ENCODE measurements around the gene BCL2L15. TPM values are rescaled to one million over a fixed set of nuclear protein-coding genes. Genes with fewer than 3 reads are reported as not detected.
A peak's percentile ranks its signal among the peaks of the same experiment; 100 is the strongest.

Gene BCL2L15
- total RNA-seq, 2 experiments from 2014 or later: 1.2 to 1.5 TPM

DNA sequence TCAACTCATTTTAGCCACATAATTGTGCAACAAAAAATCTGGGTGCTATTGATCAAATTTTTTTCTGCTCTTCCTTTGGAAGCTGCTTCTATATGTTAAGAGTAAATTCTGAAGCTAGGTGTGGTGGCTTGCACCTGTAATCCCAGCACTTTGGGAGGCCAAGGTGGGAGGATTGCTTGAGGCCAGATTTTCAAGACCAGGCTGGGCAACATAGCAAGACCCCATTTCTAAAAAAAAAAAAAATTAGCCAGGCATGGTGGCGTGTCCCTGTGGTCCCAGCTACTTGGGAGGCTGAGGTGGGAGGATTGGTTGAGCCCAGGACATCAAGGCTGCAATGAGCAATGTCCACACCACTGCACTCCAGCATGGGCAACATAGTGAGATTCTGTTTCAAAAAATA is 50.8 kb downstream of the BCL2L15 start:
- Histone ChIP-seq H3K27ac (ENCODE audit: low read depth in 1 of 2, low read length in 2 of 2) (no peak overlapping the region), H3K36me3 (ENCODE audit: insufficient read depth, low read length) (peaks cover 41% of the 10 kb centered on the region), H3K27me3 (ENCODE audit: control insufficient read depth in 1 of 2, insufficient read depth in 2 of 2, low read length in 2 of 2) (no peaks in the 10 kb centered on the region), H3K9me3 (ENCODE audit: control insufficient read depth in 1 of 2, insufficient read depth in 1 of 2, low read length in 2 of 2) (no peaks in the 10 kb centered on the region), H3K4me1 (ENCODE audit: insufficient read depth, low read length) (no peaks in the 10 kb centered on the region), H3K4me3 (ENCODE audit: low read length) (no peak overlapping the region)
- no peak for TF ChIP-seq CTCF (IDR thresholded peaks at IDR 0.05)
- CTCF ChIA-PET: interaction anchor here (1.1 to 3.7 kb wide), 6 partner anchors 24 to 93 kb away, joined by 3 to 31 read pairs (median 4); partner anchors contain the start of genes AP4B1, DCLRE1B, HIPK1 and RSBN1
- no peaks in the 10 kb centered on the region for H3K9me3 Mint-ChIP-seq
- no peak overlapping the region for H3K27ac Mint-ChIP-seq
- no peak for ATAC-seq (ENCODE audit: poor library complexity)
- POLR2A ChIA-PET: interaction anchor here (0.6 to 3.3 kb wide), 4 partner anchors 69 to 744 kb away, joined by 3 to 24 read pairs (median 8); partner anchors contain the start of genes AP4B1, DCLRE1B and HIPK1
- no peak for DNase-seq
- H3K27me3 Mint-ChIP-seq: no peaks in the 10 kb centered on the region
- H3K4me3 Mint-ChIP-seq: no peak overlapping the region
- peaks cover 71% of the 10 kb centered on the region for H3K36me3 Mint-ChIP-seq (ENCODE audit: low read depth)
- intact Hi-C loops (cut with DNase I, micrococcal nuclease): loop anchor here (2.0 to 10.0 kb wide), 6 partner anchors 32 to 702 kb away; partner anchors contain the start of gene OLFML3 (in 1 of the 2)
- peaks cover 11% of the 10 kb centered on the region for H3K4me1 Mint-ChIP-seq (ENCODE audit: low read depth)

GRCh38 chr1:113835686-113836290 is 51.6 kb downstream of the BCL2L15 start:
- peak; percentile 86 for TF ChIP-seq CTCF (IDR thresholded peaks at IDR 0.05)
- H3K4me1 Mint-ChIP-seq (ENCODE audit: low read depth): peaks cover 11% of the 10 kb centered on the region
- intact Hi-C loops (cut with DNase I, micrococcal nuclease): loop anchor here (1.0 to 10.0 kb wide), 9 partner anchors 33 to 701 kb away; partner anchors contain the start of genes DCLRE1B (in 2 of the 2), OLFML3 (in 1 of the 2) and PTPN22 (in 1 of the 2)
- ChIA-PET CTCF (interaction anchor here (1.1 to 3.7 kb wide), 8 partner anchors 13 to 447 kb away, joined by 3 to 31 read pairs (median 4); partner anchors contain the start of genes AP4B1, DCLRE1B, HIPK1 and RSBN1), POLR2A (interaction anchor here (0.6 to 3.3 kb wide), 5 partner anchors 23 to 745 kb away, joined by 3 to 24 read pairs (median 4); partner anchors contain the start of genes AP4B1, DCLRE1B, HIPK1 and RSBN1)
- Histone ChIP-seq H3K36me3 (ENCODE audit: insufficient read depth, low read length) (peaks cover 46% of the 10 kb centered on the region), H3K27ac (ENCODE audit: low read depth in 1 of 2, low read length in 2 of 2) (no peak overlapping the region), H3K9me3 (ENCODE audit: control insufficient read depth in 1 of 2, insufficient read depth in 1 of 2, low read length in 2 of 2) (no peaks in the 10 kb centered on the region), H3K4me1 (ENCODE audit: insufficient read depth, low read length) (no peaks in the 10 kb centered on the region), H3K4me3 (ENCODE audit: low read length) (no peak overlapping the region), H3K27me3 (ENCODE audit: control insufficient read depth in 1 of 2, insufficient read depth in 2 of 2, low read length in 2 of 2) (no peaks in the 10 kb centered on the region)
- DNase-seq (peak in 4 of 14 experiments; percentile 48 to 80 (median 74)), ATAC-seq (ENCODE audit: poor library complexity) (peak; percentile 57)
- peaks cover 71% of the 10 kb centered on the region for H3K36me3 Mint-ChIP-seq (ENCODE audit: low read depth)
- no peak overlapping the region for H3K4me3 Mint-ChIP-seq
- H3K27me3 Mint-ChIP-seq: no peaks in the 10 kb centered on the region
- no peaks in the 10 kb centered on the region for H3K9me3 Mint-ChIP-seq
- no peak overlapping the region for H3K27ac Mint-ChIP-seq

- no peaks in the 10 kb centered on the region for H3K9me3 ChIP-seq (ENCODE audit: control insufficient read depth in 1 of 2, insufficient read depth in 1 of 2, low read length in 2 of 2)
- no peaks in the 10 kb centered on the region for H3K9me3 Mint-ChIP-seq
- no peaks in the 10 kb centered on the region for H3K27me3 Mint-ChIP-seq
- H3K4me3 ChIP-seq (ENCODE audit: low read length): no peak overlapping the region
- no peak for DNase-seq
- intact Hi-C loops (cut with DNase I, micrococcal nuclease): loop anchor here (1.0 to 10.0 kb wide), 7 partner anchors 37 to 700 kb away; partner anchors contain the start of genes DCLRE1B (in 2 of the 2), OLFML3 (in 1 of the 2) and PTPN22 (in 1 of the 2)
- no peak overlapping the region for H3K27ac ChIP-seq (ENCODE audit: low read depth in 1 of 2, low read length in 2 of 2)
- ChIA-PET POLR2A (interaction anchor here (0.6 to 3.3 kb wide), 4 partner anchors 22 to 129 kb away, joined by 3 to 24 read pairs (median 8); partner anchors contain the start of genes AP4B1, DCLRE1B, HIPK1 and RSBN1), CTCF (interaction anchor here (1.3 to 3.7 kb wide), 3 partner anchors 12 to 71 kb away, joined by 3 to 31 read pairs (median 4); partner anchors contain the start of genes AP4B1 and DCLRE1B)
- TF ChIP-seq CTCF (IDR thresholded peaks at IDR 0.05): no peak
- H3K36me3 ChIP-seq (ENCODE audit: insufficient read depth, low read length): peaks cover 48% of the 10 kb centered on the region
- H3K4me3 Mint-ChIP-seq: no peak overlapping the region
- peaks cover 11% of the 10 kb centered on the region for H3K4me1 Mint-ChIP-seq (ENCODE audit: low read depth)
- no peak overlapping the region for H3K27ac Mint-ChIP-seq
- H3K36me3 Mint-ChIP-seq (ENCODE audit: low read depth): peaks cover 69% of the 10 kb centered on the region
- no peaks in the 10 kb centered on the region for H3K27me3 ChIP-seq (ENCODE audit: control insufficient read depth in 1 of 2, insufficient read depth in 2 of 2, low read length in 2 of 2)
- no peak for ATAC-seq (ENCODE audit: poor library complexity)
- H3K4me1 ChIP-seq (ENCODE audit: insufficient read depth, low read length): no peaks in the 10 kb centered on the region
These were observed 52.7 kb downstream of the BCL2L15 start for GRCh38 chr1:113834716-113835115.

Other genes starting within 250 kb of the BCL2L15 start
- gene PHTF1, start 128.1 kb downstream of the BCL2L15 start, total RNA-seq: 1 to 10 TPM; 3.1 to 4.0 TPM
- gene RSBN1, start 75.1 kb downstream of the BCL2L15 start, total RNA-seq: 10 to 100 TPM; 44.2 to 44.6 TPM
- 10 to 100 TPM; 28.3 to 30.2 TPM for gene PTPN22, start 15.9 kb downstream of the BCL2L15 start, total RNA-seq
- gene AP4B1, start 17.2 kb upstream of the BCL2L15 start, total RNA-seq: 10 to 100 TPM; 44.1 to 48.0 TPM
- gene DCLRE1B, start 17.7 kb upstream of the BCL2L15 start, total RNA-seq: 1 to 10 TPM; 6.4 to 6.8 TPM
- gene HIPK1, start 41.7 kb upstream of the BCL2L15 start, total RNA-seq: 100 to 1,000 TPM; 245 to 251 TPM
- under 1 TPM; 0.30 to 0.31 TPM for gene OLFML3, start 91.9 kb upstream of the BCL2L15 start, total RNA-seq